ENCODE data around the gene C1orf53.

DNA sequence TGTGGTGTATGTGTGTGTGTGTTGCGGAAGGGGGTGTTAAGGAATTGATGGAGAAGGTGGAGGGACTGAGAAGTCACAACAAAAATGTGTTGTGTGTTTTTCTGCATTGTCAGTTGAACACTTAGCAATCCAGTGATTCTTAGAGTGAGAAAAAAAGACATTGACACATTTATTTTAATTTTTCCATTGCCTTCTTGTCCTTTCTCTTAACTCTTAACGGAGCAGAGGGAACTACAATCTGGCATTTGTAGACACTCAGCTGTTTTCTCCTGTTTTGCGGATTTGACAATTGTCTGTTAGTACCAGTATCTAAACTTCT is 725 bp downstream of the C1orf53 start:
- TF ChIP-seq POLR2AphosphoS5 (IDR thresholded peaks at IDR 0.05), result no peak
- TF ChIP-seq, protein P1, sequence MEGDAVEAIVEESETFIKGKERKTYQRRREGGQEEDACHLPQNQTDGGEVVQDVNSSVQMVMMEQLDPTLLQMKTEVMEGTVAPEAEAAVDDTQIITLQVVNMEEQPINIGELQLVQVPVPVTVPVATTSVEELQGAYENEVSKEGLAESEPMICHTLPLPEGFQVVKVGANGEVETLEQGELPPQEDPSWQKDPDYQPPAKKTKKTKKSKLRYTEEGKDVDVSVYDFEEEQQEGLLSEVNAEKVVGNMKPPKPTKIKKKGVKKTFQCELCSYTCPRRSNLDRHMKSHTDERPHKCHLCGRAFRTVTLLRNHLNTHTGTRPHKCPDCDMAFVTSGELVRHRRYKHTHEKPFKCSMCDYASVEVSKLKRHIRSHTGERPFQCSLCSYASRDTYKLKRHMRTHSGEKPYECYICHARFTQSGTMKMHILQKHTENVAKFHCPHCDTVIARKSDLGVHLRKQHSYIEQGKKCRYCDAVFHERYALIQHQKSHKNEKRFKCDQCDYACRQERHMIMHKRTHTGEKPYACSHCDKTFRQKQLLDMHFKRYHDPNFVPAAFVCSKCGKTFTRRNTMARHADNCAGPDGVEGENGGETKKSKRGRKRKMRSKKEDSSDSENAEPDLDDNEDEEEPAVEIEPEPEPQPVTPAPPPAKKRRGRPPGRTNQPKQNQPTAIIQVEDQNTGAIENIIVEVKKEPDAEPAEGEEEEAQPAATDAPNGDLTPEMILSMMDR (IDR thresholded peaks at IDR 0.05), result no peak

All from suprapubic skin (tissue), 3 donors.